ENCODE data around the gene PRR3.

The PRR3 gene

DNA sequence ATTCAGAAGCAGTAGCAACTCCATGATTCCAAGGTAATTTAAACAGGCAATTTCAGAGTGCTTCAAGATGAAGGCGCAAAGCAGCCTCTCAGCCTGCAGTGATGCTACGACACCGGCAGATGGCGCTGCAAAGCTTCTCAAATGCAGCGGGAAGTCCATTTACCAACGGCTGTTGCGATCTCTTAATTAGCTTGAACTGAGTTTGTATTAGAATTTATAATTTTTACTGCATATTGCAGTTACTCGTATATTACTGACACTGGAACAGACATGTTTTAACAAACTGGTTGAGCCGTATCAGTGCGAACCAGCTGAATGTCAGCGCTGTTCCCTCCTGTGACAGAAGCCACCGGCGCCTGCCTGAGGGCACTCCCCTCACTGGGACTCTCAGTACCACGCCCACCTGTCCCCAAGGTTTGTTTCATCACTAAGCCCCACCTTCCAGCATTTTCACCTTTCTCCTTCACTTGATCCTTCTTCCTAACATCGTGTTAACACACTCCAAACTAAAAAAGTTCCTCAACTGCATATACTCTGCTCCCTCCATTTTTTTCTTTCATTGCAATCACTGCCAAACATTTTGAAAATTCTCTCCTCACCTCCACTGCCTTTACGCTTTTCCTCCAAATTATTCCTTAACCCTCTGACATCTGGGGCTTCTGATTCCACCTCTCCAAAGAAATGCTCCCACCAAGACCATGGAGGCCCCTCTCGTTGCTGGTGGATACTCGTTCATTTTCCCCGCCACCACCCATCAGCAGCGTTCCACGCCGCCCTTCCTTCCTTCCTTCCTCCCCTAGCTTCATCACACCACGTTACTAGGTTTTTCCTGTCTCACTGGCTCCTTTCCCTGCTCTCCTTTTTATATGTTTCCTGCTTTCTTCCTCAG is 15.3 kb upstream of the PRR3 start:
- peak; percentile 53 for DNase-seq

DNA sequence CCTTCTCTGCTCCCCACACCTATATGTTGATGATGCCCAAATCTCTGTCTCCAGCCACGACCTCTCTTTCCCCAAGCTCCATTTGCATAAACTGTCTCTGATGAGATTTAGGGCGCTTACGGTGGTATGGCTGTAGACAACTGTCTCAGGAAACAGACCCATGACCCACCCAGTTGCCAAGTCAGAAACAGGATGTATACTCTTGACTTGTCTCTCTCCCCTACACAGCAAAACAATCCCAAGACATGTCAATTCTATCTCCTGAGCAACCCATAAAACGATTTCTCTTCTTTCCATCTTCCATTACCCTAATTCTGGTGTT is 14.7 kb upstream of the PRR3 start:
- DNase-seq = no peak

DNA sequence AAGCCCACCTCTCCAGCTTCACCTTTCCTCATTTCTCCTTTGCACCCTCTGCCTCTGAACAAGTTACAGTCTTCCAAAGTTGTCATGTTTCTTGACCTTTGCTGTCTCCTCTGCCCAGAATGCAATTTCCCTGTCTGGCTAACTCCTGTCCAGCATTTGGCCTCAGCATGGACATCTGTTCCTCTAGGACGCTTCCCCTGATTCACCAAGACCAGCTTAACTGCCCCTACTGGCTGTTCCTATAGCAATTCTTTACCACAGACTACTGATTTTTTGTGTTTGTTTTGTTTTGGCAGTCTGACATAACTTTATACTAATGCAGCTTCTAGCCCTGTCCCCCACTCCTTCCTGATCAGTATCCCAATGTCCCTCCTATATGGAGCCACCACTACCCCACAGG is 14.2 kb upstream of the PRR3 start:
- DNase-seq = no peak

DNA sequence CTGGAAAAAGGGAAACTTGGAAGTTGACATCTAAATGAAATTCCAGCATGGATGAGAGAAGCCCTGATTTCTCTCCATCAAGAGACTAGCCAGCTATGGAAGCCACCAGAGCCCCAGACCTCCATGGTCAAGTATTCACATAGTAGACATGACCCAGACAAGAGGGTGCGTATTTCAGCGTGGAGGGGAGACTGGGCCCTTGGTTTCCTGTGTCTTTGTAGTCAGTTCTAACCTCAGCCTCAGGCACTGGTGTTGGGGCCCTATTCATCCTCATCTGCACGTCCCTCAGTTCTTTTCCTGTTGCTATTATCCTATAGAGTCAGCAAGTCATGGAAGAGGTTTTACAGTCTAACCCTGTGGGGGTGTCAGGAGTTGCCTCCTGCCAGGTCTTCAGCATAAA is 13.3 kb upstream of the PRR3 start:
- DNase-seq = no peak

DNA sequence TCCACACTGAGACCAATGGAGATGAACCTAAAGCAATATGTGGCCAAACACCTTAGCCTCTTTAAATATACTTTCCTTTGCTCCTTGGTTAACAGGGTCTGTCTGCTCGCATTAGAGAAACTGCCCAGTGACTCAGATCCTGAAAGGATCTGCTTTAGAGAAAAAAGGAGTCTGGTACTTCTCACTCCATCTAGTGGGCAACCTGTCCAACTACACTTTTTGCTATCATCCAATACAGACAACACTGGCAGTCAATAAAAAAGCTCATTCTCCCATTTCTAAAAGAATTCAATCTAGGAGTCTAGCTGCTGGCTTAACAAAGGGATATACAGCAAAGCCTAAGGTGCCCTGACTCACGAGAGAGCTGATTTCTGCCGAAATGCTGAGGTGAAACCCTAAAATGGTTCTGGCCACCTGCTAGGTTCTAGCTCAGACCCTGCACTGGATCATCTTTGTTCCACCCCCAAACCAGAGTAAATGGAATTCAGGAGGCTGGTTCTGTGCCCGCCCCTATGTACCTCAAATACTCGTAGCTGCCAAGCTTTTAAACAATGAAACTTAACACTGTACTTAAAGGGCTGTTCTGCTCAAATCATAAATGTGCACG is 12.3 kb upstream of the PRR3 start:
- DNase-seq = no peak

DNA sequence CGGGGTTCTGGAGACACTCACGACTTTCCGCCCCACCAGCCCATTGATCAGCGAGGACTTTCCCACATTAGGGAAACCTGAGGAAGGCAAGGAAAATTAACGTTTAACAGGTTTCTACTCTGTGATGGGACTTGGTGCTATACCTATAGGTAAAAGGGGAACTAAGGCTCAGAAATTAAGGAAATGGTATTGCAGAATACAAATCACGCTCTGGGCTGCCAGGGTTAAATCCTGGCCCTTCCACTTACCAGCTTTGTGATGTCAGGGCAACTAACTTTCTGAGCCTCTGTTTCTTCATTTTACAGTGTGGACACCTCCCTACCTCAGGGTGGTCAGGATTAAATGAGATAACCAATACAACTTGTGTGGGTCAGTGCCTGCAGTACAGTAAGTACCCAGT is 9.6 kb upstream of the PRR3 start:
- no peak for DNase-seq

DNA sequence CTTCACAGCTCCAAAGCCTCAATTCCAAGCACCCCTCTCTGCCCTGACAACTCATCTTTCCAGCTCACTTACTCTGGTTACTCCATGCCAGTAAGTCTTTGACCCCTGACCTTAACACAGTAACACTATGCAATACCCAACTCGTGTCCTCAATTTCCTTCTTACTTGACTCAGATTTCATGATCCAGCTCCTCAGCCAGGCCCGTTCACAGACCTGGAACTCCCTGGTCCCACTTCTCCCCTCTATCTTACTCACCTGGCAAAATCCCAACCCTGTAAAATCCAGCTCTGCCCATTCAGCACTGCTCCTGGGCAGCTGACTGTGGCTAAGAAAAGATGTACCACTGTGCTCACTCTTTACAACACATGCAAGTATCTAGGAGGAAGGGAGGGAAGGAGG is 8.7 kb upstream of the PRR3 start:
- no peak for DNase-seq

DNA sequence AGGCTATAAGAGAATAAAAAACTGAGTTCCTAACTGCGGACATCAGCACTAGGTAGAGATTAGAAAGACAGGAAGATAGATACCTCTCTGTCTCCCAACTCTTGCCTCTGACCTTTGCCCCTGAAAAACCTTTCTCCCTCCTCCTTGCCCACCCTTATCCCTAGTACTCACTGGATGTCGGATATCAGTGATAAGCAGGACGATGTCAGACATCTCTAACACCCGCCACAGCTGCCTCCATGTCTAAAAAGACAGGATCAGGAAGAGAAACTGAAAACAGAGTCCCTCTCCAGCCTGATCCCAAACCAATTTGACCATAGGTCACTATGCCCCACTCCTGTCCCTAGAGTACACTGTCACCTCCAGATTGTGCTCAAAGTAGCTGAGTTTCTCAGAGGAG is 2.7 kb upstream of the PRR3 start:
- no peak for DNase-seq

DNA sequence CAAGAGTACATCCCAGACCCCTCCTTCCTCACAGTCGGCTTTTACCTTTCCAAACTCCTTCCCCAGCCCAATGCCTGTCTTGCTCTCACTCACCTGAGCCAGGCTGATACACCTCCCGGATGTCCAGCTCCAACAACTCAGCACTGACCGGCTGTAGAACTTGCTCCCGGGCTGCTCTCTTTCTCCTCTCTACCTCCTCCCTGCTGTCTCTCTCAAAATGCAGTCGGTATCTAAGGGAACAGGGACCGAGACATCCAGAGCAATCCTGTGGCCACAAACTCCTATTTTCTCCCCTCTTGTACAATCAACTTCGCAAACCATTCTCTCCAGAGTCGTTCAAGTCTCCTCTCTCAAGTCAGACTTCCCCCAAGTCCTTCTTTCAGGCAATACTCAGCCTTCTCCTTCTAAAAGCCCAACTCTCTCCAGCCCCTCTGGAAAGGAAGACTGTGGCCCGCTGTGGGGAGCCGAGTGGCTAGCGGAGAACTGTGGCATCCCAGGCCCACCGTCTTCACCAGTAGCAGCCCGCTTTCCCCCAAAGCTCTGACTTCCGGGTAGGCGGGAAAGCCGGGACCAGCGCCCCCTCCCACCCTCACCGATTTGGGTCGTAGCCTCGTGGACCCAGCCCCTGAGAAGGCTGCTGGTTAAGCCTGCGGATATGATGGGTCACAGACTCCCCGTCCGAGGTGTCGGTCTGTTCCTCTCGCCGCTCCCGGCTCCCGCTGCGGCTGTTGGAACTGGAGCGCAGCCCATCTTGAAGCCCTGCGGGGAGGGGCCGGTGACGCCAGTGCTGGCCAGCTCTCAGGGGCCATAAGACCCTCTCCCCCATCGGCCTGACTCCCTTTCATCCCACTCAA is 1.9 kb upstream of the PRR3 start:
- DNase-seq = peak; percentile 11

DNA sequence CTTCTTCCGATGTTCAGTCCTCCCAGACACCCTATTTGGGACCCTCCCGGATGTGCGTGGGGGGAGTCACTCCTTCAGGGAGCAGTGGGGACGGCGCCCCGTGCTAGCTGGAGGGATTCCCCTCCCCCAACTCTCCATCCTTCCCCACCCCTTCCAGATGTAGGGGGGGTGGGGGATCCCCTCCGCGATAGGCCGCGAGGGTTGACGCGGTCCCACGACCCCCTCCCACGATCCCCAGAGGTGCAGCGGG is 1.4 kb upstream of the PRR3 start:
- DNase-seq = no peak

DNA sequence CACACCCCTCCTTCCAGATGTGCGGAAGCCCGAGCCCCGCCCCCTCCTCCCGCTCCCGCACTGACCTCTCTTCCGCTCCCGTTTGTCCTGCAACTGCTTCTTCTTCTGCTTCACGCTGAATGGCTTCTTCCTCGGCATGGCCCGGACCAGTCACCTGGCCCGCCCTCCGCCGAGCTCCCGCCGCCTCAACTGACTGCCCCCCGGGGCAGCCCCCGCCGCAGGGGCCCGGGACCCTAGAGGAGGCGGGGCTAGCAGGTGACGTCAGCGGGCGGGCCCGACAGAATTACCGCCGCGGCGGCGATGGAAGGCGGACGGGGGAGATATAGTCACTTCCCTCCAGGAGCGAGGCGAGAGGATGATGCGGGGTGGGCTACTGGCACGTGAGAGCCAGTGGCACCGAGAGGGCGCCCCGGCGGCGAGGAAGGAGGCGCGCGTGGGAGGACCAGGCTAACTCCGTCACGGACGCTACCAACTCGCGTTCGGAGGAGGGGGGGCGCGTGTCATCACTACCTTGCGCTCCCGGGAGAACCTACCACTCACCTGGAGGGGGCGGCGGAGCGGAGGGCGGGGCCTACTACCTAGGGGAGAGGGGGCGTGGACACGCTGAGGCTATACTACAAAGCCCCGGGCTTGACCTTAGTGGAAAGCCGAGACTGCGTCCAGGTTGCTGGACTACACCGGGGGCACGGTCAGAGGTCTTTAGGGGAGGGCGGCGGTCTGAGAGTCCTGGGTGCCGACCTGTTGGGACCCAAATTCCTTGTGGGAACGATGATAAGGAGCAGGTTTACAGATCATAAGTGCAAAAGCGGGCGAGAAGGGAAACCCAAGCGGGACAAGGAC is 809 bp upstream of the PRR3 start, which contains the start of gene GNL1:
TSS of gene GNL1 (minus strand) at position 424 of the 840 bp plus-strand sequence. CDS start at position 138, 286 bp downstream.
- peak; percentile 93 for DNase-seq

DNA sequence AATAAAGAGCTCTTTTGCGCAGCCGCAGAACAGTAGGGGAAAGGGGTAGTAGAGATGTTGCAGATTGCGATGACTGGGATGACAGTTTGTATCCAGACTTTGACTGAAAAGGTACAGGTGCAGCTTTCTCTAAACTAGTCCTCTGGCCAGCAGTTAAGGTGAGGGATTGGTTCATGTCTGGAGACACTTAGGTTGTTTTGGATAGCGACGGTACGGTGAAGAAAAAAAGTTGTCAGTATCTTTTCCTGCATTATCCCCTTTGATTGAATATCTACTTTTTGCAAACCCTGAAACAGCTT is 537 bp downstream of the PRR3 start:
- no peak for DNase-seq

DNA sequence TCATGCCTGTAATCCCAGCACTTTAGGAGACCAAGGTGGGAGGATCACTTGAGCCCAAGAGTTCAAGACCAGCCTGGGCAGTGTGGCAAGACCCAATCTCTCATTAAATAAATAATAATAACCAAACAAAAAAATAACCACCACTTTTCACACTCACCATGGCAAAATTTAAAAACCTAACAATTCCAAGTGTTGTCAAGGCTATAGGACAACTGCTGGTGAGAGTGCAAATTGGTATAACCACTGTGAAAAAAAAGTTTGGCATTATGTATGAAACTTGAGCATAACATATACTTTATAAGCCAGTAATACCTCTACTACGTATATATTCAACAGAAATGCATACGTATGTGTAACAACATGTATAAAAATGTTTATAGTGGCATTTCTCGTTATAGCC is 3.8 kb downstream of the PRR3 start:
- DNase-seq = no peak

DNA sequence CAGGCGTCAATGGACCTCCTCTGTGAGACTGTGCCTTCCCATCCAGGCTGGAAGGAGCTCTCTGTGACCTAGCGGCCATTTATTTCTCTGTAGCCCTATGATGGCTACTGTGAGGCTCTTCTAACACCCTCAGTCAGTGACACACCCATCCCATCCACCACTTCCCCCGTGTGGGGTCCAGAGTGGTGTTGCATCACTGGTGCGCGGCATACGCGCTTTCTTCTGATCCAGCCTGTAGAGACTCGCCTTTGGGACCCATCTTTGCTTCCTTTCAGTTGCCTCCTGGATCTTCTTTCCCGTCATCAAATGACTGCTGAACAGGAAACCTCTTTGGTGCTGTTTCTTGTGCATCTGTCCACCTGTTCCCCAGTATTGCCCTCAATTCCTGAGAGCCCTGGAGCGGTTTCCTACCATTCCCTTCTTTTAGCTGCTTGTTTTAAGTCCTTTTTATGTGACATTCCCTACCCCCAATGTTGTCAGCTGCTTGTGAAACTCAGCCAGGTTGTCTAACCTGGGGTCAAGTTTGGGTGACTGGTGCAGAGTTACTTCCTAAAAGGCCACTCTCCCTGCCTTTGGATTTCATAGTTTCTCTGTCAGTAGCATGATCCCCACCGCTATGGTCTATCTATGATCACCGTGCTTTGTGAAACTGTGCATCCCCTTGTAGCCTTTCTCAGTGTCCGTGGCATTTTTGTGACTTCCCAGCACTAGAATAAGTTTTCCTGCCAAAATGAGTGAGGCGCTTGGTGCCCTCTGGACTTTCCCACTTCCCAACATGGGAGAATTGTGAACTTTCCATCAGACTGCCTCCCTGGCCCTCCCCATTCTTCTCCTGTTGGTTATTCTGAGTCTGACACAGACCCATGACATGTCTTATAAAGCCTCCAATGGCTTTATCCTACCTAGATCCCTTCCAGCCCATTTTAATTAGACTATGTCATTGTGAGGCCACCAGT is 5.7 kb downstream of the PRR3 start:
- DNase-seq = no peak

DNA sequence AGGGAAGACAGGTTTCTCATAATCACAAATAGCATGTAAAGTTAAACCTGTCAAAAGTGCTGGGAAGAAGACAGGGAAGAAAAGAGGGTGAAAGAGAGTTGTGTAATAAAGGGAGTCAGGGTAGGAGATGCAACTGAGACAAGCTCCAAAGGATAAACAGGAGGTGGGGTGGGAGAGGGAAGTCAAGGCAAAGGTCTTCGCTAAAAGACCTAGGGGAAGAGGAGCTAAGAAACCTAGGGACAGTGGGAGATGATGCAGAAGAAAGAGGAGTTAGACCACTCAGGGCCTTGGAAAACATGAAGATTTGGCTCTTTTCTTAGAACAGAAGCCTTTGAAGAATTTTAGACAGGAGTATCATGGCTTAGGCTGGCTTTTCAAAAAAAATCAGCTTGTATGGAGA is 7.0 kb downstream of the PRR3 start:
- no peak for DNase-seq

DNA sequence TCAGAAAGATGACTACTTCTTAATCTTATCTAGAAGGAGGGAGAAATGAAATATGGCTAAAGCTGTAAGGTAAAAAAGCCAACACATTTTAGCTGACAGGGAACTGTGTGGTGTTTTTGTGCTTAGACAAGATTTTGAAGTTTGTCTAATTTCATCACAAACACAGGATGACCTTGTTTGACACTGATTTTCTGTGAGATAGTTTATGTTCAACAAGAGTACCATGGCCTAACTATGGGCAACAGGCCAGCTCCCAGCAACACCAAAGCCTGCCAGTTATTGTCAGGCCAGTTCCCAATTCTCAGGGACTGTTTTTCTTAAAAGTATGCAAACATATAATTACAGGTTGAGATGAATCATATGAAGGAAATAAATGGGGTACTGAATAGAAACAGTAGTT is 8.7 kb downstream of the PRR3 start:
- no peak for DNase-seq

DNA sequence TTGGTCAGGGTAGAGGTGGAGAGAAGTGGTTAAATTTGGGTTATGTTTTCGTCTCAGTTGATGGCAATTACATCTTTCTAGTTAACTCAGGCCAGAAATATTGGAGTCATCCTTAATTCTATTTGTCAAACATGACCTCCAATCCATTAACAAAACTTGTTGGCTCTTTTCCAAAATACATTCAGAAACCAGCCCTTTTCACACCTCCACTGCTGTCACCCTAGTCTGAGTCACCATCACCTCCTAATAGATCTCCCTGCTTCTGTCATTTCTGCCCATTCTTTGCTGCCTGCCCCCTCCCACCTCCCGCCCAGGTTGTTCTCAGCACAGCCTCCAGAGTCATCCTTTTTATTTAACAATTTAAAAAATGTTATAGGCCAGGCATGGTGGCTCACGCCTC is 11.2 kb downstream of the PRR3 start:
- peak; percentile 32 for DNase-seq

DNA sequence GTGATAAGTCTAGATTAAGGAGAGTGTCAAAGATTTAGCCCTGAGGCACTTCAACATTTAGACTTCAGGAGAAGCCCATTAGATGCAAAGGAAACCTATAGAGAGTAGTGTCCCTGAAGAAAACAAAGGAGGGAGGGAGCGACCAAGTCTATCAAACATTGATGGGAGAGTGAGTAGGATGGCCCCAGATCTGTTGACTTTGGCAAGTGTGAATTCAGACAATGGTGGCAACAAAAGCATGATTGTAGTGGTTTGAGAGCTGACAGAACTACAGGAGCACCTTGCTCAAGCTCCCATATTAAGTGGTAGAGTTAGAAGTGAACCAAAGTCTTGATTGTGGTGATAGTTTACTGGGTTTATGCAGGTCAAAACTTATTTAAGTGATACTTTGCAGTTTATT is 13.2 kb downstream of the PRR3 start:
- no peak for DNase-seq

DNA sequence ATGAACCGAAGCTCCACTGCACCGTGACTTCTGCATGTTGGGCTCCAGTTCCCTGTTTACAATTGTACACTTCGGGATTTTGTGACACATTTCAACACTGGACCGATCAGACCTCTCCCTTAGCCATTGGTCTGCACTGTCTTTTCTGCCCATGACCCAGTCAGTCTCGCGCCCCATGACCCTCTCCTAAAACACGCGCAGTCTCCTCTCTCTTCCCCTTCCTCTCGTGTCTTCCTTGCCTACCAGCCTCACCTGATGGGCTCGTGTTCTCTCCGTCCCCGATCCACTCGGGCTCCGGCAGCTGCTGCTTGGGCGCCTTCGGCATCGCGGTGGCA is 13.6 kb downstream of the PRR3 start:
- DNase-seq = no peak

DNA sequence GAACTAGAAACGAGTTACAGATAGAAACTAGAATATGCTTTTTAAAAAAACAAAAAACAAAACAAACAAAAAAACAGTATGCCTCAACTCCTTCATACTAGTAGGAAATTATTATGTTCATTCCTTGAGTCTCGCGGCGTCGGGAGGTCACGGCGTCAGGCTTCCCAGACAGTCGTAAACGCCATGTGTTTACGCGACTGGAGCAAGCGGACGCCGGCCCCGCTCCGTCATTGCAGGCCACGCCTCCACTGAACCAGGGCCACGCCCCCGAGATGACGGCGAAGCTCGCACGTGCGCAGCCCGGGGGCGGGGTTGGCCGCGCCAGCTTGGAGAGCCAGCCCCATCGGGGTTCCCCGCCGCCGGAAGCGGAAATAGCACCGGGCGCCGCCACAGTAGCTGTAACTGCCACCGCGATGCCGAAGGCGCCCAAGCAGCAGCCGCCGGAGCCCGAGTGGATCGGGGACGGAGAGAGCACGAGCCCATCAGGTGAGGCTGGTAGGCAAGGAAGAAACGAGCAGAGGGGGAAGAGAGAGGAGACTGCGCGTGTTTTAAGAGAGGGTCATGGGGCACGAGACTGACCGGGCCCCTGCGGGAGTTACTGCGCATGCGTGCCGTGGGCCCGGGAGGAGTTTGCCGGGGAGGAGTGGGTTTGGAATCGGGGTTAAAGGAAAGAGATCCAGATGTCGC is 14.1 kb downstream of the PRR3 start, which contains the start of gene ABCF1:
TSS of gene ABCF1 (plus strand) at position 368 of the 687 bp plus-strand sequence. CDS start at position 414, 46 bp downstream.
- peak; percentile 98 for DNase-seq

DNA sequence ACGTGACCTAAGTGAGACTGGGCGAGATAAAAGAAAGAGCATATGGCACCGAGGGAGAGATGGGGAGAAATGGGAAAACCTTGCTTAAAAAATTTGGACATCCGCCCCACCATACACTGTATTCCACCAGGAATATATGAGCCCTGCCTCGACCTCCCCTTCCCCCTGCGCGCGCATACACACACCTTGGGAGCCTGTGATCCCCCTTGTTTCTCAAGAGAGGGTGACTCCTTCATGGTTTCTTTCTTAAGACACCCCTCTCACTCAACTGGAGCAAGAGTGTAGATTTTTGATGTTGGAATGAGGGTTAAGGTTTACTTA is 14.6 kb downstream of the PRR3 start:
- no peak for DNase-seq

DNA sequence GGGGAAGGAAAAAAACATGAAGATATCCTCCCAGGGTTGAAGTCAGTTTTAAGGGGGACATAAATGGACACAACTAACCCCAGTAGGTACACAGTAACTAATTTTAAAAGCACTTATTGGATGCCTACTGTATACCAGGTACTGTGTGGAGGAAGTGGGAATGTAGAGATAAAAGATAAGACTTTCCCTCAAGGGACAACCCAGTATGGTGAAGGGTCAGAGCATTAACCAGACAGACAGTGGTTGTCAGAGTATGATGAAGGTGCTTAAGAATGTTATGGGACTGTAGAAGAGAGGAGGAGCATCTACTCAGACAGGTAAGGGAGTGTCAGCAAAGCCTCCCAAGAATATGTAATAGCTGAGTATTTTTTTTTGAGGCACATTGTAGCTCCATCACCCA is 15.1 kb downstream of the PRR3 start:
- DNase-seq = no peak

Data from COR-L47 (cell line).